Astrocyte (in vitro differentiated cells and primary cell): ENCODE measurements around the gene EPAS1. TPM values are rescaled to one million over a fixed set of nuclear protein-coding genes. Genes with fewer than 3 reads are reported as not detected.

Source experiments
- DNase-seq: peaks from one replicate; pipeline ENCODE4 v3.0.0-alpha.2; 2010; ENCODE audit warnings: low read depth
- FAIRE-seq: peaks from 2 replicates; lab custom pipeline; 2011; peaks lifted over from hg19 to GRCh38; lab: Jason Lieb, UNC
- H2AFZ ChIP-seq: 2 replicates; pipeline ENCODE4 v1.6.0; 2012; ENCODE audit warnings: low read depth, low read length, inconsistent platforms
- H3K27ac ChIP-seq: 2 replicates; pipeline ENCODE4 v1.5.1; 2011; ENCODE audit warnings: low read depth, low read length, inconsistent platforms
- H3K27me3 ChIP-seq: 2 replicates; pipeline ENCODE4 v1.6.0; 2011; ENCODE audit warnings: low read length, inconsistent platforms; ENCODE audit not compliant: insufficient read depth
- H3K36me3 ChIP-seq: 2 replicates; pipeline ENCODE4 v1.5.1; 2011; ENCODE audit warnings: low read length, inconsistent platforms; ENCODE audit not compliant: insufficient read depth
- H3K4me1 ChIP-seq: 2 replicates; pipeline ENCODE4 v1.5.1; 2011; ENCODE audit warnings: low read length, inconsistent platforms; ENCODE audit not compliant: insufficient read depth
- H3K4me2 ChIP-seq: 2 replicates; pipeline ENCODE4 v1.6.0; 2012; ENCODE audit warnings: low read length, inconsistent platforms
- H3K4me3 ChIP-seq: 2 replicates; pipeline ENCODE4 v1.5.1; 2011; ENCODE audit warnings: low read depth, mild to moderate bottlenecking, low read length, inconsistent platforms; ENCODE audit not compliant: insufficient read depth
- H3K79me2 ChIP-seq: 2 replicates; pipeline ENCODE4 v1.6.0; 2012; ENCODE audit warnings: mild to moderate bottlenecking, low read length, inconsistent platforms; ENCODE audit not compliant: insufficient read depth
- H3K9ac ChIP-seq: 2 replicates; pipeline ENCODE4 v1.6.0; 2012; ENCODE audit warnings: mild to moderate bottlenecking, low read length, inconsistent platforms
- H3K9me3 ChIP-seq: 2 replicates; pipeline ENCODE4 v1.5.1; 2012; ENCODE audit warnings: low read depth, mild to moderate bottlenecking, low read length, inconsistent platforms; ENCODE audit not compliant: insufficient read depth
- H4K20me1 ChIP-seq: 2 replicates; pipeline ENCODE4 v1.6.0; 2012; ENCODE audit warnings: low read length, inconsistent platforms; ENCODE audit not compliant: insufficient read depth
- H3K27ac Mint-ChIP-seq: one replicate; pipeline ENCODE4 v1.8.0; 2021; ENCODE audit warnings: mild to moderate bottlenecking, mixed read lengths; ENCODE audit not compliant: unreplicated experiment
- H3K27me3 Mint-ChIP-seq: one replicate; pipeline ENCODE4 v1.8.0; 2021; ENCODE audit warnings: low read depth, mixed read lengths; ENCODE audit not compliant: unreplicated experiment
- H3K36me3 Mint-ChIP-seq: one replicate; pipeline ENCODE4 v1.8.0; 2021; ENCODE audit warnings: low read depth, mixed read lengths; ENCODE audit not compliant: unreplicated experiment
- H3K4me1 Mint-ChIP-seq: one replicate; pipeline ENCODE4 v1.8.0; 2021; ENCODE audit warnings: low read depth, mixed read lengths; ENCODE audit not compliant: unreplicated experiment
- H3K4me3 Mint-ChIP-seq: one replicate; pipeline ENCODE4 v1.8.0; 2021; ENCODE audit warnings: mild to moderate bottlenecking, moderate library complexity, mixed read lengths; ENCODE audit not compliant: unreplicated experiment
- H3K9me3 Mint-ChIP-seq: one replicate; pipeline ENCODE4 v1.8.0; 2021; ENCODE audit warnings: mild to moderate bottlenecking, mixed read lengths; ENCODE audit not compliant: unreplicated experiment
- CTCF ChIP-seq: IDR thresholded peaks from 2 replicates; pipeline ENCODE4 v1.5.1; 2011; ENCODE audit warnings: low read depth, mild to moderate bottlenecking, inconsistent platforms, low read length, moderate library complexity; ENCODE audit not compliant: insufficient read depth
- EZH2 ChIP-seq: IDR thresholded peaks from 2 replicates; pipeline ENCODE4 v1.6.1; 2012; ENCODE audit warnings: mild to moderate bottlenecking, low read length, inconsistent platforms; ENCODE audit not compliant: insufficient read depth
- total RNA-seq: library from RNA; stranded (reverse); gene quantifications from 2 replicates; pipeline ENCODE4 v1.2.1, GENCODE V29; 2021

The EPAS1 gene
- total RNA-seq, 1 donor from 2014 or later, result 42.8 TPM

GRCh38 chr2:46329803-46330775 lies 32.9 kb downstream of the EPAS1 start:
- Histone ChIP-seq H3K9me3 (no peaks in the 10 kb centered on the region), H3K36me3 (no peaks in the 10 kb centered on the region), H3K79me2 (no peaks in the 10 kb centered on the region), H3K27ac (peak overlapping the region; percentile 33), H3K4me1 (peaks cover 47% of the 10 kb centered on the region), H4K20me1 (no peaks in the 10 kb centered on the region), H3K9ac (peak overlapping the region; percentile 12), H3K4me2 (peak overlapping the region; percentile 40), H3K27me3 (no peaks in the 10 kb centered on the region), H2AFZ (no peak overlapping the region), H3K4me3 (no peak overlapping the region)
- H3K27me3 Mint-ChIP-seq, result no peaks in the 10 kb centered on the region
- FAIRE-seq (peak; percentile 23), DNase-seq (peak; percentile 96)
- peaks cover 2% of the 10 kb centered on the region for H3K36me3 Mint-ChIP-seq
- no peak overlapping the region for H3K4me3 Mint-ChIP-seq
- H3K9me3 Mint-ChIP-seq, result no peaks in the 10 kb centered on the region
- TF ChIP-seq CTCF (no peak), EZH2 (no peak)
- H3K27ac Mint-ChIP-seq, result peak overlapping the region; percentile 93
- H3K4me1 Mint-ChIP-seq, result peaks cover 56% of the 10 kb centered on the region

- Mint-ChIP-seq H3K36me3 (peaks cover 2% of the 10 kb centered on the region), H3K4me1 (peaks cover 61% of the 10 kb centered on the region), H3K4me3 (peak overlapping the region; percentile 43), H3K27me3 (no peaks in the 10 kb centered on the region), H3K9me3 (no peaks in the 10 kb centered on the region), H3K27ac (peak overlapping the region; percentile 93)
- H3K4me1 ChIP-seq, result peaks cover 52% of the 10 kb centered on the region
- no peaks in the 10 kb centered on the region for H3K9me3 ChIP-seq
- H3K27me3 ChIP-seq, result no peaks in the 10 kb centered on the region
- H3K79me2 ChIP-seq, result no peaks in the 10 kb centered on the region
- TF ChIP-seq CTCF (no peak), EZH2 (no peak)
- no peaks in the 10 kb centered on the region for H4K20me1 ChIP-seq
- H3K27ac ChIP-seq, result peak overlapping the region; percentile 34
- H3K4me2 ChIP-seq, result peak overlapping the region; percentile 50
- peak overlapping the region; percentile 55 for H3K9ac ChIP-seq
- H3K4me3 ChIP-seq, result no peak overlapping the region
- FAIRE-seq (no peak), DNase-seq (no peak)
- H2AFZ ChIP-seq, result peak overlapping the region; percentile 29
- H3K36me3 ChIP-seq, result no peaks in the 10 kb centered on the region
Observed at GRCh38 chr2:46331109-46331766, 34.0 kb downstream of the EPAS1 start.
